ENCODE measurements around the gene SRRM5.

GRCh38 chr19:43639519-43640423 is 27.9 kb downstream of the SRRM5 start, which contains the start of gene CADM4:
- TF ChIP-seq SP1 (IDR thresholded peaks at IDR 0.05) = no peak
- no peak for TF ChIP-seq CTCF (IDR thresholded peaks at IDR 0.05; ENCODE audit: low read depth, low read length, missing input control)
- TF ChIP-seq RXRA (IDR thresholded peaks at IDR 0.05) = no peak
- no peak for TF ChIP-seq MAX (IDR thresholded peaks at IDR 0.05)
- no peak for TF ChIP-seq REST (IDR thresholded peaks at IDR 0.05)
- TF ChIP-seq ATF3 (IDR thresholded peaks at IDR 0.05) = no peak
- TF ChIP-seq RAD21 (IDR thresholded peaks at IDR 0.05) = no peak
- TF ChIP-seq HNF4A (conservative IDR thresholded peaks at IDR 0.05) = no peak
- TF ChIP-seq TAF1 (conservative IDR thresholded peaks at IDR 0.05) = no peak
- TF ChIP-seq JUND (IDR thresholded peaks at IDR 0.05) = no peak
- TF ChIP-seq GABPA (IDR thresholded peaks at IDR 0.05 in 1 of 2, conservative IDR thresholded peaks at IDR 0.05 in 1 of 2) = no peak
- TF ChIP-seq NR2F2 (IDR thresholded peaks at IDR 0.05) = no peak
- TF ChIP-seq EGR1 (IDR thresholded peaks at IDR 0.05; ENCODE audit: low read depth in 2 of 2) = no peak

Data from liver (tissue), 3 donors.